Stimulated activated CD8-positive, alpha-beta memory T cell treated with anti-CD3 and anti-CD28 coated beads, Interleukin-12 subunit alpha, Interleukin-12 subunit beta, amount 100 ng/mL, for 1 hour (primary cell): ENCODE data around the gene PARD3.

Experiments
- DNase-seq: peaks from one replicate; pipeline ENCODE4 v3.0.0-alpha.2; 2020; ENCODE audit warnings: low read depth

The PARD3 gene

GRCh38 chr10:34689053-34689452, 126.0 kb downstream of the PARD3 start:
- DNase-seq = no peak

- DNase-seq = no peak
These were observed 127.5 kb downstream of the PARD3 start for GRCh38 chr10:34687434-34688210.

GRCh38 chr10:34682580-34682979, 132.5 kb downstream of the PARD3 start:
- DNase-seq = no peak

- no peak for DNase-seq
These were observed 133.2 kb downstream of the PARD3 start for GRCh38 chr10:34681933-34682332.

GRCh38 chr10:34679177-34679576, 135.9 kb downstream of the PARD3 start:
- DNase-seq = no peak

- DNase-seq = no peak
These were observed 137.5 kb downstream of the PARD3 start for GRCh38 chr10:34677591-34677990.

GRCh38 chr10:34677132-34677531, 138.0 kb downstream of the PARD3 start:
- DNase-seq = no peak

GRCh38 chr10:34674176-34674575, 140.9 kb downstream of the PARD3 start:
- DNase-seq = no peak

- DNase-seq = no peak
These were observed 145.0 kb downstream of the PARD3 start for GRCh38 chr10:34670081-34670480.

GRCh38 chr10:34669079-34669478, 146.0 kb downstream of the PARD3 start:
- no peak for DNase-seq

- no peak for DNase-seq
These were observed 147.9 kb downstream of the PARD3 start for GRCh38 chr10:34667177-34667576.

- DNase-seq = no peak
These were observed 148.9 kb downstream of the PARD3 start for GRCh38 chr10:34666008-34666704.

GRCh38 chr10:34664706-34665105, 150.4 kb downstream of the PARD3 start:
- no peak for DNase-seq

GRCh38 chr10:34661580-34661979, 153.5 kb downstream of the PARD3 start:
- no peak for DNase-seq

GRCh38 chr10:34658934-34659333, 156.2 kb downstream of the PARD3 start:
- DNase-seq = no peak

- DNase-seq = no peak
These were observed 158.4 kb downstream of the PARD3 start for GRCh38 chr10:34656661-34657060.

- DNase-seq = no peak
These were observed 159.6 kb downstream of the PARD3 start for GRCh38 chr10:34655286-34656170.

- DNase-seq = no peak
These were observed 160.9 kb downstream of the PARD3 start for GRCh38 chr10:34654211-34654610.

- DNase-seq = no peak
These were observed 161.6 kb downstream of the PARD3 start for GRCh38 chr10:34653530-34653929.

- no peak for DNase-seq
These were observed 163.5 kb downstream of the PARD3 start for GRCh38 chr10:34651416-34652195.

- no peak for DNase-seq
These were observed 164.9 kb downstream of the PARD3 start for GRCh38 chr10:34650156-34650555.

- no peak for DNase-seq
These were observed 165.7 kb downstream of the PARD3 start for GRCh38 chr10:34649385-34649784.
